Chondrocyte (in vitro differentiated cells): ENCODE data around the gene SDR42E2. TPM values are rescaled to one million over a fixed set of nuclear protein-coding genes. Genes with fewer than 3 reads are reported as not detected.

Experiments
- DNase-seq: peaks from one replicate; pipeline ENCODE4 v3.0.0; 2021; ENCODE audit warnings: mixed read lengths, low spot score
- H3K27ac Mint-ChIP-seq: one replicate; pipeline ENCODE4 v1.8.0; 2021; ENCODE audit warnings: mild to moderate bottlenecking, moderate library complexity, mixed read lengths; ENCODE audit not compliant: unreplicated experiment
- H3K27me3 Mint-ChIP-seq: 2 replicates; pipeline ENCODE4 v1.8.0; 2021; ENCODE audit warnings: low read depth, mixed read lengths
- H3K36me3 Mint-ChIP-seq: 2 replicates; pipeline ENCODE4 v1.8.0; 2021; ENCODE audit warnings: low read depth, mixed read lengths
- H3K4me1 Mint-ChIP-seq: 2 replicates; pipeline ENCODE4 v1.8.0; 2021; ENCODE audit warnings: low read depth, mild to moderate bottlenecking, mixed read lengths
- H3K4me3 Mint-ChIP-seq: one replicate; pipeline ENCODE4 v1.8.0; 2021; ENCODE audit warnings: mild to moderate bottlenecking, moderate library complexity, mixed read lengths; ENCODE audit not compliant: unreplicated experiment
- H3K9me3 Mint-ChIP-seq: 2 replicates; pipeline ENCODE4 v1.8.0; 2021; ENCODE audit warnings: low read depth, mixed read lengths
- CTCF ChIP-seq: fragments of 200-600 bp; sonication (generic); IDR thresholded peaks from 2 replicates; pipeline ENCODE4 v1.5.0; 2021; ENCODE audit warnings: antibody characterized with exemption, mild to moderate bottlenecking, moderate library complexity
- total RNA-seq: library from RNA; stranded (reverse); gene quantifications from 3 replicates; pipeline ENCODE4 v1.2.1, GENCODE V29; 2021

The SDR42E2 gene
- total RNA-seq, 1 donor from 2014 or later = not detected

DNA sequence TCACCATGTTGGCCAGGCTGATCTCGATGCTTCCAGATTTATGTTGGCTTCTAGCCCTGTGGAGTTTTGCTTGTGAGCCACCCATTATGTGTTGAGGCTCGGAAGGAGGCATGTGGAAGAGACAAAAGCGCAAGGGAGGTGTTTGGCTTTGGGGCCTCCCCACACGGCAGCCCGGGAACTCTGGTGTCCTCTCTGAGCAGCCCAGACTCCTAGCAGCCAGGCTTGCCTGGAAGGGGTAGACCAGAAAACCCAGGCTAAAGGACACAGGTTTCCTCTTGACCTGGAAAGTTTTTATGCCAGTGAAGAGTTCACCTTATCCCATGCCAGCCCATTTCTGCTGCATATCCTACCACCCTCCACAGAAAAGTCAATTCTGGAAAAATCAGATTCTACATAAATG lies 21.0 kb downstream of the SDR42E2 start:
- no peak for DNase-seq
- no peak for TF ChIP-seq CTCF
- Mint-ChIP-seq H3K36me3 (no peaks in the 10 kb centered on the region), H3K27me3 (peaks cover 25% of the 10 kb centered on the region), H3K9me3 (no peaks in the 10 kb centered on the region), H3K4me1 (peaks cover under 1% of the 10 kb centered on the region), H3K27ac (no peak overlapping the region), H3K4me3 (no peak overlapping the region)

DNA sequence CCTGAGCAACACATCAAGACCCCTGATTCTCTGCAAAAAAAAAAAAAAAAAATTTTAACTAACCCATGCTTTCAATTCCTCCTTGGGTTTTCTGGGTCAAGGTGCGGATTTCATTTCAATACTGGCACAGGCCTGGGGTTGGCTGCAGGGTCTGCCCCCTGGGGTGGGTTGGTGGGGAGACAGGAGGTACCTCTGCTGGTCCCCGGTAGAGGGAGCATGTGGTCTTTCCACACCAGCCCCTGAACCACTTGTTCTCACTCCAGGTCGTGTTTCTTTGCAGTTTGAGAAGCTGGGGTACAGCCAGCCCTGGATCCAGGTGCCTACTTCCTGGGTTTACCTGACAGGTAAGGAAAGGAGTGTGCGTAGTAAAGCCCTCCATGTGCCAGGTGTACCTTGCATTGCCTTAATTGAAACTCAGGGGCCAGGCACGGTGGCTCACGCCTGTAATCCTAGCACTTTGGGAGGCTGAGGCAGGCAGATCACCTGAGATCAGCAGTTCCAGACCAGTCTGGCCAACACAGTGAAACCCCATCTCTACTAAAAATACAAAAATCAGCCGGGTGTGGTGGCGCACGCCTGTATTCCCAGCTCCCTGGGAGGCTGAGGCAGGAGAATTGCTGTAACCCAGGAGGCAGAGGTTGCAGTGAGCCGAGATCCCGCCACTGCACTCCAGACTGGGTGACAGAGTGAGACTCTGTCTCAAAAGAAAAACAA lies 21.8 kb downstream of the SDR42E2 start:
- no peaks in the 10 kb centered on the region for H3K36me3 Mint-ChIP-seq
- H3K4me3 Mint-ChIP-seq = no peak overlapping the region
- no peaks in the 10 kb centered on the region for H3K9me3 Mint-ChIP-seq
- DNase-seq = no peak
- H3K4me1 Mint-ChIP-seq = peaks cover 5% of the 10 kb centered on the region
- H3K27ac Mint-ChIP-seq = no peak overlapping the region
- H3K27me3 Mint-ChIP-seq = peaks cover 18% of the 10 kb centered on the region
- peak; percentile 56 for TF ChIP-seq CTCF

DNA sequence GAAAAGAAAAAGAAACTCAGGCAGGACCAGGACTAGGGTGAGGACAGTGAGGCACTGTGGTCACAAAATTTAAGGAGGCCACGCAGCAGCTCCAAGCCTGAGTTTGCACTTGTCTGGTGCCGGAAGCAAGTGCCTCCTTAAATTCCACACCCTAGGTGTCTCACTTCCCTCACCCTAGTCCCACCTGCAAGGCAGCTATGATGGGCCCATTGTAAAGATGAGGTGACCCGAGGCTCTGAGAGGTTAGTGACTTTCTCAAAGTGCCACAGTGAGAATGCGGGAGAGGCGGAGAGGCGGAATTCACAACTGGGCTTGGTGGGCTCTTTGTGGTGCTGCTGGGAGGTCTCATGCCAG lies 22.3 kb downstream of the SDR42E2 start:
- no peak for TF ChIP-seq CTCF
- H3K36me3 Mint-ChIP-seq = no peaks in the 10 kb centered on the region
- H3K9me3 Mint-ChIP-seq = no peaks in the 10 kb centered on the region

GRCh38 chr16:22186517-22186916 lies 24.2 kb downstream of the SDR42E2 start:
- TF ChIP-seq CTCF = peak; percentile 45
- Mint-ChIP-seq H3K27me3 (peaks cover 2% of the 10 kb centered on the region), H3K27ac (no peak overlapping the region)

More for the DNA sequence above, 22.3 kb downstream of the SDR42E2 start:
- H3K27me3 Mint-ChIP-seq = peaks cover 14% of the 10 kb centered on the region
- peaks cover 8% of the 10 kb centered on the region for H3K4me1 Mint-ChIP-seq
- no peak for DNase-seq
- H3K27ac Mint-ChIP-seq = no peak overlapping the region
- H3K4me3 Mint-ChIP-seq = no peak overlapping the region

DNA sequence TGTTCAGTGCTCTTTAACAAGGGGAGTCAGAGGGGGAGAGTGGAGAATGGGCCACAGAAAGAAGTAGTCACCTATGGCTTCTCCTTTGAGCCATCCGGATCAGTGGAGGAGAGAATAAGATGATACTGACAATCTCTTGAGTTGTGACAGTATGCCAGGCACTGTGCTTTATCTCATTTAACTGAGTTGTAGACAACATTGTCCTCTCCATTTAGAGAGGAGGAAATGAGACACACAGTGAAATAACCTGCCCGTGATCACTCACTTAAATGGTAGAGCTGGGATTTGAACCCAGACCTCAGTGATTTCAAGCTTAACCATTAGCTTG lies 25.9 kb downstream of the SDR42E2 start:
- Mint-ChIP-seq H3K4me1 (peaks cover 25% of the 10 kb centered on the region), H3K36me3 (no peaks in the 10 kb centered on the region), H3K27me3 (peaks cover 1% of the 10 kb centered on the region), H3K4me3 (no peak overlapping the region), H3K9me3 (no peaks in the 10 kb centered on the region), H3K27ac (no peak overlapping the region)
- DNase-seq = no peak
- no peak for TF ChIP-seq CTCF

More at GRCh38 chr16:22186517-22186916, 24.2 kb downstream of the SDR42E2 start:
- Mint-ChIP-seq H3K36me3 (no peaks in the 10 kb centered on the region), H3K4me1 (peaks cover 15% of the 10 kb centered on the region), H3K9me3 (no peaks in the 10 kb centered on the region), H3K4me3 (no peak overlapping the region)
- no peak for DNase-seq
